NCI-H2196 (cell line): ENCODE data around the gene CS.
A peak's percentile ranks its signal among the peaks of the same experiment; 100 is the strongest.
"Not testable (repeated sequence)": the region's sequence is repeated elsewhere in the genome, so short reads cannot be mapped to it uniquely, and the experiment has no call there.

ENCODE experiments used
- DNase-seq: peaks from one replicate; lab custom pipeline; 2025; ENCODE audit not compliant: unreplicated experiment; lab: John Stamatoyannopoulos, UW

Gene CS

GRCh38 chr12:56321027-56321426 is 20.9 kb upstream of the CS start:
- no peak for DNase-seq

DNA sequence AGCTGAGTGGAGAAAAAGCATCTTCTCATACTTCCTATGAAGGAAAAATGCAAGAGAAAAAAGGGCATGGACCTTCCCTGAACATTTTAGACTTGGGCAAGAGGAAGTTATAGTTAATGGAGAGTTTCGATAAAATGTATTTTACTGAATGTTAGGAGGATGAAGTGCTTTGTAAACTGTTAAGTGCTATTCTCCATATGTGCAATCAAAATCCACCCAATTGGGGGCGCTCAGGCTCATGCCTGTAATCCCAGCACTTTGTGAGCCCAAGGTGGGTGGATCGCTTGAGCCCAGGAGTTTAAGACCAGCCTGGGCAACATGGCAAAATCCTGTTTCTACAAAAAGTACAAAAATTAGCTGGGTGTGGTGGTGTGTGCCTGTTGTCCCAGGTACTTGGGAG is 17.5 kb upstream of the CS start:
- no peak for DNase-seq

DNA sequence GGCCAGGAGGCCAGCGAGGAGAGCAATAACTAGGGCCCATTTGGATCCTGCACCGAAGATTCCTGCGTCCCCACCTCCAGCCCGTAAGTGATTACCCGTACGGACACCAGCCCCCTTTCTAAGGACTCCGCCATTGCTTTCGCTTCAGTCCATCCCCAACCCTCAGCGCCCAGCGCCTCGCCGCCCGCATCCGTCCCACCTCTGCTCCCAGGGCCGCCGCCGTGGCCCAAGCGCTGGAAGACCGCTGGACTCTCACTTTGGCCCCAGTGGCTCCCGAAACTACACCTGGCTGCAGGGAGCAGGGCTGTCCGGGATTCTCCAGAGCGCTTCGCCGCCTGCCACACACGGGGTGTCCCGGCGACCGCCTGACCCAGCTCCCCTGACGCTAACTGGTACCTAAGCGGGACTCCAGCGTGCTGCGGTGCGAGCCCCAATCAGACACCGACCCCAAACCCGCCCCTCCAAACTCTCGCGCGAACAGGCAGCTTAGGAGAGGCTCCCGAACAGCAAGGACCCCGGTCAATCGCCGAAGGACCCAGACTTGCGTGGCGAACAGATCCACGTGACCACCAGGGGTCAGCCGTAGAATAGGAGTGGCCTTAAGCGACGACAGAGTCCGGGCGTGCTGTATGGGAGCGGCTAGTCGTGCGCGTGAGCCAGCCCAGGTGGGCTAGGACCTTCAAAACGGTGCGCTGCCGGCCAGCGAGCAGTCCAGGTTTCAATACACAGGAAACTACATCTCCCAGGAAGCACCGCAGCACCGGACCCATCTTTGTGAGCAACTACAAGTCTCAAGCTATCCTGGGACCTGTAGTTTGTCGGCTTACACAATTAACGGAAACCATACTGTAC is 15.7 kb upstream of the CS start, which contains the start of gene CNPY2:
Gene CNPY2, minus strand, starts transcription at position 367 of the 852 bp plus-strand sequence. CDS start 771 bp downstream, outside the sequence.
- DNase-seq = peak; percentile 95

DNA sequence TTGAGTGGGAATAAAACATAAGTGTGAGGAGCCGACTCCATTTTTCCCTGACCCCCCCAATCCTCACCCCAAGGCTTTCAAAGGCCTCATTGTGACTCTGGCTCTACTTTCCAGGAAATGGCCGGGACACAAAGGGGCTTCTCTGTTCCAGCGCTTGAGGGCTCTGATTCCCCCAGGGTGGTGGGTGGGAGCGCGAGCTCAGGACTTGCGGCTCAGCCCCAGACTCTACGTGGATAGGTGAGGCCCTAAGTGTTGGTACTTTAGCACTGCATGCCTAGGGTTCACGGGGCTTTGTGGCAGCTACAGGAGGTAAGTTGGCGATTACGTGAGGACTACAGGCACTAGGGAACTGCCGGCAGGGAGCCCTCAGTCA is 15.1 kb upstream of the CS start:
- no peak for DNase-seq

- DNase-seq = no peak
Measured at GRCh38 chr12:56311003-56311402, 10.9 kb upstream of the CS start.

- DNase-seq = no peak
Measured at GRCh38 chr12:56308714-56309113, 8.6 kb upstream of the CS start.

DNA sequence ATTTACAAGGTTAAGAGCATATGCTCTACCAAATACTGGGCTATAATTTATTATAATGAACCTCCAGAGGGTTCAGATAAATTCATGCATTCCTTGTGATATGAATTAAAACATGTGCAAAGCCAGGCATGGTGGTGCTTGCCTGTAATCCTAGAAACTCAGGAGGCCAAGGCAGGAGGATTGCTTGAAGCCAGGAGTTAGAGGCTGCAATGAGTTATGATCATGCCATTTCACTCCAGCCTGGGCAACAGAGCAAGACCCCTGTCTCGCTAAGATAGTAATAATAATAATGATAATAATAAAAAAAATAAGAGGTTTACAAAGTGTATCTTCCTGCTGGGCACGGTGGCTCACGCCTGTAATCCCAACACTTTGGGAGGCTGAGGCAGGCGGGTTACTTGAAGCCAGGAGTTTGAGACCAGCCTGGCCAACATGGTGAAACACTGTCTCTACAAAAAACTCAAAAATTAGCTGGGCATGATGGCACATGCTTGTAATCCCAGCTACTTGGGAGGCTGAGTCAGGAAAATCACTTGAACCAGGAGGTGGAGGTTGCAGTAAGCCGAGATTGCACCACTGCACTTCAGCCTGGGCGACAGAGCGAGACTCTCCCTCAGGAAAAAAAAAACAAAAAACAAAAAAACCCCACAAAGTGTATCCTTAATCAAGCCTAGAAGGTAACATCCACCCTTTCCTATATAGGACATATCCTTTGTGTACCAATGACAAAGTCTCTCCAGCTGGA is 7.3 kb upstream of the CS start:
- no peak for DNase-seq

- DNase-seq = no peak
Measured at GRCh38 chr12:56304872-56305590, 4.9 kb upstream of the CS start.

DNA sequence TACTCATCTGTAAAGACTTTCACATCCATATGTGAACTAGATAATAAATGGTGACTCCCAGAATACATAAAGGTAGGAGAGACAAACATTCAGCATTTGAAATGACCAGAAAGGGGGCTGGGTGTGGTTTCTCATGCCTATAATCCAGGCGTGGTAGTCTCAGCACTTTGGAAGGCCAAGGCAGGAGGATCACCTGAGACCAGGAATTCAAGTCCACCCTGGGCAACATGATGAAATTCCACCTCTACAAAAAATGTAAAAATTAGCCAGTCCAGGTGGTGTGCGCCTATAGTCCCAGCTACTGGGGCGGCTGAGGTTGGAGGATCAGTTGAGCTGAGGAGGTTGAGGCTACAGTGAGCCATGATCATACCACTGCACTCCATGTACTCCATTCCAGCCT is 4.1 kb upstream of the CS start:
- DNase-seq = no peak

GRCh38 chr12:56300644-56301464 is 724 bp upstream of the CS start:
- no peak for DNase-seq

- DNase-seq = no peak
Measured at GRCh38 chr12:56299308-56299852, 750 bp downstream of the CS start.

GRCh38 chr12:56298828-56299227 is 1.3 kb downstream of the CS start:
- DNase-seq = no peak

GRCh38 chr12:56297400-56297799 is 2.7 kb downstream of the CS start:
- DNase-seq = no peak

DNA sequence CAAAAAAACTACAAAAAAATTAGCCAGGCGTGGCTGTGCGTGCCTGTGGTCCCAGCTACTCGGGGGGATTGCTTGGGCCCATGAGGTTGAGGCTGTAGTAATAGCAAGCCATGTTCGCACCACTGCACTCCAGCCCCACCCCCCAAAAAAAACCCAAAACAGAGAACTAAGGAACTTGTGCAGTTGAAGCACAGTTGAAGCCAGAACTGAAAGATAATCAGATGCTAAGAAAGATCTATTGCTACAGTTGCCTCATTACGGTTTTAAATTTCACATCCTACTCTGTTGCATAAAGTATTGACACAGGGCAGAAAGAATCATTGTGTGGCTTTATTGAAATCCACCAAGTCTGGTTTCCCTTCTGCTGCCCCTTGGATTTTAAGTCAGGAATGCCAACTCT is 3.8 kb downstream of the CS start:
- no peak for DNase-seq

GRCh38 chr12:56293795-56294194 is 6.3 kb downstream of the CS start:
- DNase-seq = no peak

GRCh38 chr12:56288705-56289387 is 11.3 kb downstream of the CS start:
- DNase-seq = no peak

- no peak for DNase-seq
Measured at GRCh38 chr12:56286044-56286830, 13.9 kb downstream of the CS start.

- not testable (repeated sequence) for DNase-seq
Measured at GRCh38 chr12:56284263-56284662, 15.9 kb downstream of the CS start.

- no peak for DNase-seq
Measured at GRCh38 chr12:56282579-56282978, 17.6 kb downstream of the CS start.
